Right atrium auricular region (tissue), 2 donors: ENCODE results near the gene TMPRSS15. TPM values are rescaled to one million over a fixed set of nuclear protein-coding genes. Genes with fewer than 3 reads are reported as not detected.

ENCODE experiments used
- DNase-seq: peaks from one replicate; pipeline ENCODE4 v3.0.0-alpha.2; 2019; ENCODE audit warnings: low spot score
- H3K27ac ChIP-seq, 2 donors: fragments of 200-600 bp; sonication (generic); 1 replicate in 1 of 2; 2 replicates in 1 of 2; pipeline ENCODE4 v1.5.1; 2016 to 2019
- H3K27me3 ChIP-seq, 2 donors: fragments of 200-600 bp; sonication (generic); one replicate each; pipeline versions ENCODE4 v1.5.1 to v1.6.0; 2017 to 2019
- H3K36me3 ChIP-seq: fragments of 200-600 bp; sonication (generic); one replicate; pipeline ENCODE4 v1.5.1; 2016
- H3K4me1 ChIP-seq, 2 donors: fragments of 200-600 bp; sonication (generic); one replicate each; pipeline versions ENCODE4 v1.5.1 to v1.6.0; 2017 to 2019
- H3K4me3 ChIP-seq, 2 donors: fragments of 200-600 bp; sonication (generic); 1 replicate in 1 of 2; 2 replicates in 1 of 2; pipeline ENCODE4 v1.5.1; 2017 to 2019; ENCODE audit warnings: mild to moderate bottlenecking in 1 of 2, moderate library complexity in 1 of 2
- H3K9me3 ChIP-seq, 2 donors: fragments of 200-600 bp; sonication (generic); one replicate each; pipeline ENCODE4 v1.5.1; 2019
- CTCF ChIP-seq, 2 donors: fragments of 200-600 bp; sonication (generic); IDR thresholded peaks; one replicate each; pipeline ENCODE4 v1.5.1; 2019; ENCODE audit warnings: antibody characterized with exemption in 2 of 2
- total RNA-seq, 2 donors: library from RNA; depleted of rRNA; stranded (reverse); fragments of >200 nt; gene quantifications; one replicate each; pipeline ENCODE4 v1.1.0, GENCODE V29; 2016

Gene TMPRSS15
- total RNA-seq, 2 donors from 2014 or later, result not detected

GRCh38 chr21:18340387-18340942 is 63.1 kb downstream of the TMPRSS15 start:
- no peak for TF ChIP-seq CTCF (IDR thresholded peaks at IDR 0.05)
- no peaks in the 10 kb centered on the region for H3K36me3 ChIP-seq
- H3K4me3 ChIP-seq, result no peak overlapping the region
- no peak overlapping the region for H3K27ac ChIP-seq
- DNase-seq, result no peak
- no peaks in the 10 kb centered on the region for H3K27me3 ChIP-seq
- no peaks in the 10 kb centered on the region for H3K4me1 ChIP-seq
- H3K9me3 ChIP-seq, result no peaks in the 10 kb centered on the region

GRCh38 chr21:18335651-18336236 is 67.8 kb downstream of the TMPRSS15 start:
- no peak overlapping the region for H3K4me3 ChIP-seq
- no peaks in the 10 kb centered on the region for H3K27me3 ChIP-seq
- no peak overlapping the region for H3K27ac ChIP-seq
- H3K4me1 ChIP-seq, result no peaks in the 10 kb centered on the region
- TF ChIP-seq CTCF (IDR thresholded peaks at IDR 0.05), result no peak
- H3K36me3 ChIP-seq, result no peaks in the 10 kb centered on the region
- H3K9me3 ChIP-seq, result no peaks in the 10 kb centered on the region
- DNase-seq, result no peak

- no peaks in the 10 kb centered on the region for H3K9me3 ChIP-seq
- no peak overlapping the region for H3K4me3 ChIP-seq
- DNase-seq, result no peak
- no peaks in the 10 kb centered on the region for H3K27me3 ChIP-seq
- TF ChIP-seq CTCF (IDR thresholded peaks at IDR 0.05), result no peak
- H3K36me3 ChIP-seq, result no peaks in the 10 kb centered on the region
- no peak overlapping the region for H3K27ac ChIP-seq
- H3K4me1 ChIP-seq, result no peaks in the 10 kb centered on the region
These were observed 69.5 kb downstream of the TMPRSS15 start for GRCh38 chr21:18334066-18334465.

- Histone ChIP-seq H3K9me3 (no peaks in the 10 kb centered on the region), H3K36me3 (no peaks in the 10 kb centered on the region), H3K4me3 (no peak overlapping the region), H3K27me3 (no peaks in the 10 kb centered on the region), H3K4me1 (no peaks in the 10 kb centered on the region), H3K27ac (no peak overlapping the region)
- peak; percentile 60 for DNase-seq
- no peak for TF ChIP-seq CTCF (IDR thresholded peaks at IDR 0.05)
These were observed 85.4 kb downstream of the TMPRSS15 start for GRCh38 chr21:18318156-18318555.

- Histone ChIP-seq H3K4me1 (no peaks in the 10 kb centered on the region), H3K27me3 (no peaks in the 10 kb centered on the region), H3K27ac (no peak overlapping the region), H3K36me3 (no peaks in the 10 kb centered on the region), H3K9me3 (no peaks in the 10 kb centered on the region), H3K4me3 (no peak overlapping the region)
- no peak for DNase-seq
- TF ChIP-seq CTCF (IDR thresholded peaks at IDR 0.05), result no peak
These were observed 105.4 kb downstream of the TMPRSS15 start for GRCh38 chr21:18298228-18298627.

GRCh38 chr21:18294100-18294499 is 109.5 kb downstream of the TMPRSS15 start:
- H3K36me3 ChIP-seq, result no peaks in the 10 kb centered on the region
- no peaks in the 10 kb centered on the region for H3K9me3 ChIP-seq
- H3K4me1 ChIP-seq, result no peaks in the 10 kb centered on the region
- no peak for TF ChIP-seq CTCF (IDR thresholded peaks at IDR 0.05)
- H3K4me3 ChIP-seq, result no peak overlapping the region
- H3K27me3 ChIP-seq, result no peaks in the 10 kb centered on the region
- DNase-seq, result no peak
- no peak overlapping the region for H3K27ac ChIP-seq
